LNCaP clone FGC (cell line): ENCODE measurements around the gene DHX15.

ENCODE experiments used
- DNase-seq: peaks from one replicate; pipeline ENCODE4 v3.0.0-alpha.2; 2011; ENCODE audit warnings: low read depth
- H3K4me3 ChIP-seq: 2 replicates; pipeline ENCODE4 v1.5.1; 2011; ENCODE audit warnings: mild to moderate bottlenecking, low read depth, low read length, control low read depth
- TF ChIP-seq, protein P1 (sequence below): IDR thresholded peaks from 2 replicates; pipeline ENCODE4 v1.5.1; 2012; ENCODE audit warnings: mild to moderate bottlenecking; ENCODE audit not compliant: control insufficient read depth, insufficient read depth; ENCODE audit errors: extremely low read depth

The DHX15 gene

DNA sequence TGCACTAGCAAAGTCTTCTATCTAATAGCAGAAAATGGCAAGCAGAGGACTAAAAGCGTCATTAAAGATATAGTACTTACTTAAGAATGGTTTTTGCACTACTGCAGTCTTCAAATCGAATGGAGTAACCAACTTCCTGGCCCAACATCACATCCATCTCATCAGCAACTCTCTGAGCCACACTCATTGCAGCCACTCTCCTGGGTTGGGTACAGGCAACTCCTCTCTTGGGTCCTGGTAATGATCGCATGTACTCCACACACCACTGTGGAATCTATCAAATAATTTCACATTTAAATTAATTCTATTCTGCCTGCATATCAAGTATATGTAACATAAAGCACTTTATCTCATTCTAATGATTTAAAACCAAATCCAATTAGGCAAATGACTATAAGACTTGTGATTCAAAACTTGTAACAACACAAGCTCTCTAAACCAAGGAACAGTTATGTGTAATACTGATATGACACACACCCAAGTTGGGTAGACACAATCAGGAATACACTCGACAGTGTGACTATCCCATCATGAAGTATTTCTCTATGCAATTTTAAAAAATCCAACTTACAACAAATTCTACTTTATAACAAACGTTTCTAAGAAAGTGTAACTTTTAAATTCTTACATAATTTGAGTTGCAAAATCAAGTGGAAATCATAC lies 13.6 kb downstream of the DHX15 start:
- DNase-seq: no peak
- TF ChIP-seq, protein P1, sequence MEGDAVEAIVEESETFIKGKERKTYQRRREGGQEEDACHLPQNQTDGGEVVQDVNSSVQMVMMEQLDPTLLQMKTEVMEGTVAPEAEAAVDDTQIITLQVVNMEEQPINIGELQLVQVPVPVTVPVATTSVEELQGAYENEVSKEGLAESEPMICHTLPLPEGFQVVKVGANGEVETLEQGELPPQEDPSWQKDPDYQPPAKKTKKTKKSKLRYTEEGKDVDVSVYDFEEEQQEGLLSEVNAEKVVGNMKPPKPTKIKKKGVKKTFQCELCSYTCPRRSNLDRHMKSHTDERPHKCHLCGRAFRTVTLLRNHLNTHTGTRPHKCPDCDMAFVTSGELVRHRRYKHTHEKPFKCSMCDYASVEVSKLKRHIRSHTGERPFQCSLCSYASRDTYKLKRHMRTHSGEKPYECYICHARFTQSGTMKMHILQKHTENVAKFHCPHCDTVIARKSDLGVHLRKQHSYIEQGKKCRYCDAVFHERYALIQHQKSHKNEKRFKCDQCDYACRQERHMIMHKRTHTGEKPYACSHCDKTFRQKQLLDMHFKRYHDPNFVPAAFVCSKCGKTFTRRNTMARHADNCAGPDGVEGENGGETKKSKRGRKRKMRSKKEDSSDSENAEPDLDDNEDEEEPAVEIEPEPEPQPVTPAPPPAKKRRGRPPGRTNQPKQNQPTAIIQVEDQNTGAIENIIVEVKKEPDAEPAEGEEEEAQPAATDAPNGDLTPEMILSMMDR: no peak
- no peak overlapping the region for H3K4me3 ChIP-seq

DNA sequence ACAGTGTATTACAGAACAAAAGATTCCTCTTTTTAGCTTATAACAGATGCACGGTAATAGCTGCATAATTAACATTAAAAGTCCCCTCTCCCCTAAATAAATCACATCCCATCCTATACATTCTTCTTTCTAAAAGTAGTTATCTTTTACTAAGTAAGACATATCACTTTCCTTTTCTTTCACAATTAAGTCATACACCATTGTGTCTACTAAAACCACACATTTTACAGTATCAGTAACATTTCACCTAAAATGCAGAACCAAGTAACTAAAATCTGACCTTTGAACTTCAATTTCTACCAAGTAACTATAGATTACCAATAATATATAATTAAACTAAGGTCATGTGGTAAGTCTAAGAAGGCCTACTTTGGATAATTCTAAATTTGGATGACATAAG lies 14.2 kb downstream of the DHX15 start:
- DNase-seq: no peak
- TF ChIP-seq, protein P1: no peak
- no peak overlapping the region for H3K4me3 ChIP-seq

DNA sequence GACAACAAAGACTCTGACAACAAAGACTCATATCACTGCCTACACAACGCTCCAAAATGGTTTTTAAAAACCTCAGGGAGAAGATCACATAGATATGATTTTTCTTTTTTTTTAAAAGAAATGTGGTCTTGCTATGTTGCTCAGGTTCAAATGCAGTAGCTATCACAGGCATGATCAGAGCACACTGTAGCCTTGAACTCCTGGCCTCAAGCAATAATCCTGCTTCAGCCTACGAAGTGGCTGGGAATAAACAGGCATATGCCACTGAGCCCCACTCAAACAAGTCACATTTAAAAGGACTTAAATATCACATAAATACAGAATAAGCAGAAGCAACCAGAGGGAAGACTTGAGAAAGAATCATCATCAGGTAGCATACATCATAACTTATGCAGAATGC lies 14.7 kb downstream of the DHX15 start:
- DNase-seq: no peak
- TF ChIP-seq, protein P1: no peak
- no peak overlapping the region for H3K4me3 ChIP-seq

DNA sequence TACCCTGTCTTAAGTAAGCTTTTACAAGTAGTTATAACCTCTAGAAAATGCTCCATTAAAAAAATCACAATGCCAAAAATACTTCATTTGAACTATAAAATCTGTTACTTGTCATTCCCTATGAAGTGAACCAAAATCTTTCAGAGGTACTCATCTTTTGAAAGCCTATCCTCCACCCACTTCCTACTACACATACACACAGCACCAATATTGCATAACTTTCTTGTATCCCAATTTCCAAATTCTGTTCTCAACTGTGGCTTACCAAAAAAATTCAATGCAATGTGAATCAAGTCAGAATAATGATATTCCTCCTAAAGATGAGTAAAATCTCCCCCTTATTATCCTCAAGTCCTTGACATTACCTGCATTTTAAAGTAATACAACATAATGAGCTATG lies 15.9 kb downstream of the DHX15 start:
- TF ChIP-seq, protein P1: no peak
- no peak for DNase-seq
- no peak overlapping the region for H3K4me3 ChIP-seq

DNA sequence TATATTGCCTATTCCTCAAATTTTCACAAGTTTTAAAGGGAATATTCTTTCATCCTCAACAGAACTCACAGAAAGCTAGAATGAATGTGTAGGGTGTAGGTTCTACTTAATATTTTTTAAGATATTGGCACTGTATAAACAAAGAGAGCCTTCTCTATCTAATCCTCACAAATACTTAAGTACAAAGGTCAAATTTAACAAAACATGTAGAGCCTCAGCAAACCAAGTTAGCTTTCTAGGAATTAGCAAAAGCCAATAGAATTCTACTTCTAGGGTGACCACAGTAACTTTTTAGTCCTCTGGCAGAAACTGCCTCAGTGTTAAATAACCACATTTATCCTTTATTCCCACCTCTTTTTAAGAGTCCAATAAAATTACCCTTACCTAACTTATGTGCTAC lies 19.3 kb downstream of the DHX15 start:
- TF ChIP-seq, protein P1: no peak
- no peak for DNase-seq
- no peak overlapping the region for H3K4me3 ChIP-seq

DNA sequence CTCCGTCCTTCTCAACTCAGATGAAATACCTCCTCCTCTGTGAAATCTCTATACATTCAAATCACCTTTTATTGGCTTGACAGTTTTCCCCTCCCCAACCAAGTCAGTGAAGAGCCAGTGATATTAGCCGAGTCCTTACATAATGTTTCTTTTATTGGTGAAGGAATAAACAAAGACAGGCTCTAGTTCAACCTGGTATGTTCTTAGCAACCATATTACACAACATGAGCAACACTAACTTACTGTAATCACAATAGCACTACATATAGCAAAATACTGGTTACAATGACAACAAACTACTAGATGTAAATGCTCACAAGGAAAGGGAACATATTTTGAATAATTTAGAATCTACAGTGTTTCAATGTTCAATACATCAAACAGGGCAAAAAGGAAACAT lies 19.9 kb downstream of the DHX15 start:
- H3K4me3 ChIP-seq: no peak overlapping the region
- DNase-seq: no peak
- TF ChIP-seq, protein P1: no peak
